Amygdala (tissue), 56 donors: Measurements from ENCODE around the gene ZNF775.

Source experiments
- DNase-seq, 56 donors: peaks; one replicate each; lab custom pipeline; 2025; lab: John Stamatoyannopoulos, UW

Gene ZNF775

DNA sequence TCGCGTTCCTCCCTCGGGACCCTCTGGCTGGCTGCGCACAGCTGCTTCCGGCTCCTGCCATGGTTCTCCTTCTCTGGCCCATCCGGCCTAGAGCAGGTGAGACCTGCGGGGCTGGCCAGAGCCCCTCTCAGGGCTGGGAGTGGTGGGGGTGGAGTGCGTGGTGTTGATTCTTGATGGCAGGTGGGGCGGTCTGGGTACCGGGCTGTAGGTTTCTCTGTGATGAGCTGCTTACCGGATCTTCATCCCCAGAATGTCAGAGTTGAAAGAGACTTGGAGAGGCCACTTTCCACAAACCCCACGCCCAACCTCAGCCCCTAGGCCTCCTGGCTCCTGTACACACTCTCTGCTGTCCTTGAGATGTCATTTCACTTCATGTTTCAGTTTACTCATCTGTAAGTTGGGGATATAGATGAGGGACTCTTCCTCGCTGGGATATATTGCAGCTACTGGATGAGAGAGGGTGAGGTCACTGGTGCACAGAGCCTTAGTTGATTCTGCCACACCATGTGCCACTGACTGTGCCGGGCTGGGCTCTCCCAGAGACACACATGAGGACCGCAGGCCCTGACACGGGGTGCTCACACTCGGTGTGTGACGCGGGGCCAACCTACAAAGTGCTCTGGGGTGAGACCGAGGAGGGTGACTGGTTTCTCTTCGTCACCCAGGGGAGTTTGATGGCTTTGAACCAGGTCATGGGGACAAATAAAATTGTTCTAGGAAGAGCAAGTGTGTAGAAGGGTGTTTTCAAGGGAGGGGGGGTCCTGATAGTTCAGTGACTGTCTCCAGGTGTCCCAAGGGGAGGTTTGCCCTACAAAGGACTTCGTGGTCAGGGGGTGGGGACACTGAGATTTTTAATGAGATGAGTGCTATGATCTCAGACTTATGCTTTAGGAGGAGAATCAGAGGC, 29.5 kb downstream of the ZNF775 start:
- no peak for DNase-seq

DNA sequence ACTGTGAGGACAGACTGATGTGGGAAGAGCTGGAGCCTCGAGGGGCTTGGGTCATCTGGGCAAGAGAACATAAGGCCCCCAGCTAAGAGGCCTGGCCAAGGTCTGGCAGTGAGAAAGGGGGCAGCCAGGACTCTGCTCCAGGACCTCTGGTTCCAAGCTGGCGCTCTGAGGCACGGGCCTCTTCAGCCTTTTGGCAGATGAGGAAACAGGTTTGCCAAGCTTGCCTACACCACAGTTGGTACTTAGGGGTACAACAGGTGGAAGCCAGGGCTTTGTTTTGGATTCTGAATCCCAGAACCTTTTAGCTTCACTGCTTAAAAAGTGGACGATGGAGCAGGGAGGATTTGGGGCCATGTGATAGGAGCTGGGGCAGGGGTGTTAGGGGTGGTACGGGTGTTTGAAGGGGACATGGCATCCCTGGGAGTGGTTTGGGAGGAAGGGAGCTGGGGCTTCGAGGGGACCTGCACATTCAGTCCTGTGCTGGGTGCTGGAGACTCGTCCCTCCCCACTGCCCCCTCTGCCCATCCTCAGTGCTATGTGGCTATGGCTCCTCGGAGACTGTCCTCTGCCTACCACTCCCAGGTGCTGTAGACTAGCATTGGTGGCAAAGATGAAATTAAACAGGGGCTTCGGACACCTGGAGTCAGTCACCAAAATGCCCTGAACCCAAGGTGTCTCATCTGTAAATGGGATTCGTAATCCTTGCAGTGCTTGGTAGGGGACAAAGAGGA, 30.3 kb downstream of the ZNF775 start:
- DNase-seq = no peak

DNA sequence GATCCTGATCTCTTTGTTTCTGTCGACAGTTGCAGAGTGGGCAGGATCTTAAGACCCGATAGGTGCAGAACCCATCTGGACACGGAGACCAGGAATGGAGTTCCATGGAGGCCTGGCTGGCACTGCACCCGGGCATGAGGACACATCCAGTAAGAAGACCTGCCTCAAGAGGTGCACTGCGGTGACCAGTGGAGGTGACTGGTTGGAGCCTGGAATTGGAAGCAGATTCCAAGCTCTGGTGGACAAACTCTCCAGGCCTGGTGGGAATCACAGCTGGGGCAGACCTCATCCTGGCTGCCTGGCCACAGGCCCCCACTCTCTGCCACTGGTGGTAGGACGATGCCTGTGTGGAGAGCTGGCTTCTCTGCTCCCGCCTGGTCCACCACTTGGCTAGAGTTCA, 31.0 kb downstream of the ZNF775 start:
- DNase-seq = no peak

DNA sequence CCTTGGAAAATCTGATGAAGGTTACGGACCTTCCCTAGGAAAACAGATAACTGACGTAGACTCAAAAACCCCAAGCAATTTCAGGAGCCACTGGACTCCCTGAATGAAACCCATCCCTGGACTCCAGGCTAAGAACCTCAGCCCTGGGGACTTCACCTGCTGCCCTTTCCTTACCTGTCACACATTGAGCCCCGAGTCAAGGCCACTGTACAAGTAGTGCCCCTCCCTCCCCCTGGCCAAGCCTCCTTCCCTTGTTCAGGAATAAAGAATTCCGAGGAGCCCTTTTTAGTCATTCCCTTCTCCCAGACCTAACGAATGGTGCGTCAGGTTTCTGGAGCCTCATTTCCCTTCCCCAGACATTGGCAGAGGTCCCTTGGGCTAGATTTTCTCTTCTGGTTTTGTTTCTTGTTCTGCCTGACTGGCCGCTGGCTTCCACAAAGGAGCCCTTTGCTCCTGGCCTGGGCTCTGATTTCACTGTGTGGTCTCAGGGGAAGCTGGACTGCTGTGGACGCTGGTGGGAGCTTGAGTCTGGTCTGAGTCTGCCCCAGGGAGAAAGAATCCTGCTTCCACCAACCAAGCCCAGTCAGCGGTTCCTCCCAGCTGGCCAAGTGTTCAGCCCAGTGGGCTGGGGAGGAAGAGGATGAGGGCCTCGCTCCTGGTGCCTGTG, 31.7 kb downstream of the ZNF775 start:
- DNase-seq = peak in 6 of 56 donors; percentile 12 to 50 (median 42)

GRCh38 chr7:150411606-150412005, 32.5 kb downstream of the ZNF775 start:
- DNase-seq = no peak

GRCh38 chr7:150412016-150412415, 32.9 kb downstream of the ZNF775 start:
- DNase-seq = no peak

GRCh38 chr7:150412518-150413488, 33.7 kb downstream of the ZNF775 start:
- DNase-seq = no peak

- no peak for DNase-seq
Observed at GRCh38 chr7:150413640-150414081, 34.5 kb downstream of the ZNF775 start.

DNA sequence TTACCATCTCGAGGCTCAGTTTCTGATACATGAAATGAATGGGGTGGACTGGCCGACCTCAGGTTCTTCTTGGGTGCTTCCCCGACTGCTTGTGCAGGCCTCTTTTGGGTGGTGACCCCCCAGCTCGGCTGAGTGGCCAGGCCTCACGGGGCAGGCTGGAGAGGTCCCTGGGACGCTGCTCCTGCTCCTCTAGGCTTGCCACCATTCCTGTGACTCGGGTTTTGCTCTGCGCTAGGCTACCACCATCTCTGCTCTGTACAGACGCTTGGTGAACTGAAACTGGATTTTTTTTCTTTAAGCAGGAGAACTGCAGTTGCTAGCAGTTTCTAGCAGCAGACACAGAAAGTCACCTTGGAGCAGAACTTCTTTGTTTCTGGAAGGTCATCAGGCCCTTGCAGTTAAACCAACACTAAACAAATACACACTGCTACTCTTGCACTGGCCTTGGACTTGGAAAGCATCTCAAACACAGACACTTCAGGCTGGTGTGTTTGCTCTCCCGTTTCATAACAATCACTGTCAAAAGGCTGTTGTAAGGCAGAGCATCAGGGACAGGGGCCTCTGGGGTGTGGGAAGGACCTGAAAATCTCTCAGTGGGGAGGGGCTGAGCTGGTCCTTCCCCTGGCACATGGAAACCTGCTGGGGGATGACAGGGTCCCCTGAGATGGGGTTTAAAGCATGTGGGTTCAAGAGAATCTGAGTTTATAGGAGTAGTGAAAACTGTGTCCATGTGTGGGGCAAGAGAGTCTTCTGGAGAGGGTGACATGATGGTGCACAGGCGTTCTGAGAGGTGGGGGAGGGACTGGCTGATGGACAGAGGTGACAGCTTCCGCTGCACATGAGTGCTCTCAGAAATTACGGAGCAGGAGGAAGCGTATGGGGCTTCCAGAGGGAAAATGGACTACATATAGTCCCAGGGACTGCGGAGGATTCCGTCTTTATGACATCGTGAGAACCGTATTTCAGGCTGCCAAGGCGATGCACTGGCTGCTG, 36.3 kb downstream of the ZNF775 start:
- no peak for DNase-seq

DNA sequence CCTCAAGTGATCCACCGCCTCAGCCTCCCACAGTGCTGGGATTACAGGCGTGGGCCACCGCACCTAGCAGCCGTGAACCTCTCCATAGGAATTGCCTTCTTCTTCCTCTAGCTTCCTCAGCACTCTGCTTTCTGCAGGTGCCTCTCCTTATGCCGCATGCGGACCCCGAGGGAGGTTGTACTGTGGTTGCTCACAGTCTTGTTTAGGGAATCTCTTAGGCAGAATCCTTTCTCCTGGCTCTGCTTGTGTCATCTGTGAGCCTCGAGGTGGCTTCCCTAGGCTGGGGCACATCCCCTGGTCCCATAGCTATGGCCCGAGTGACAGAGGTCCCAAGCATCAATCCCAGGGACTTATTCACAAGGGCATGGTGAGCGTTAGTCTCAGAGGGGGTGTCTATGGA, 38.1 kb downstream of the ZNF775 start:
- no peak for DNase-seq

DNA sequence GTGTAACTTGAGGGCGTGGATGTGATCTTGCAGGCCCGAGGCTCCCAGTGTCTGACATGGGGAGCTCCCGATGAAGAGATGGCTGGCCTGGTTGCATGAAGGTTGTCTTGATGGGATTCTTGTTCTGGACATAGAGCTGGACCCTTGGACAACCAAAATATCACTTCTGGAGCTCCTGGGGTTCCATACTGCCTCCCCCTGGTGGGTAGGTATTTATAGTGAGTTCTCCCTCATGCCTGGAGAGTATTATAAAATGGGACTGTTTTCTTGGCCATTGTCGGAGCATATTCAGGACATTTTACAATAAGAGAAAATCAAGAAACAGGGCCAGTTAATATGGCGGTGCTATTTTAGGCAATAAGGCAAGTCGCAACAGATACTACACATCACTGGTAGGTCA, 38.7 kb downstream of the ZNF775 start:
- DNase-seq = no peak

- DNase-seq = no peak
Observed at GRCh38 chr7:150420242-150420641, 41.1 kb downstream of the ZNF775 start.

DNA sequence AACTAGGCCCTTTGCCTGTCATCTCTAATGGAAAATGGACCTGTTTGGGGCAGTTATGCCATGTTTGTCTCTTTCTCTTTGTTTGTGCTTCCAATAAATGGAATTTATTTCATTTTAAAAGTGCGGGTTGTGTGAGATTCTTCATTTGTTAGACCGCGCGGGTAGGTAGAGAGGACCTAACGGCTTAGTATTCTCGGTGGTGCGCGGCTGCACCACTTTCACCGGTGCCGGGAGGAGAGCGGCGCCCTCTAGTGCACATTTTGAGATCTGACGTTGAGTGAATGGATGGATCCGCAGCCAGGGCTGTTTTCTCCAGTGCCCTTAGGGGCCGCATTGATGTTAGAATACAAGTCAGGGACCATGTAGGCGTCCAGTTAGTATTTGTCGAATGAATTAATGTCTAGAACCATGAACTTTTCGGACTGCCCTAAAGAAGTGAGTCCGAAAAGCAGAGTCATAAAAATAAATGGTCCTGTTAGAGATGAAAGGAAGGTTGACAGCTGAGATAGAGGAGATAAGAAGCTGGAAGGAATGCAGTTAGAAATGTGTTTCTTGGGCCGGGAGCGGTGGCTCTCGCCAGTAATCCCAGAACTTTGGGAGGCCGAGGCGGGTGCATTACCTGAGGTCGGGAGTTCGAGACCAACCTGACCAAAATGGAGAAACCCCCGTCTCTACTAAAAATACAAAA, 42.0 kb downstream of the ZNF775 start:
- DNase-seq = peak in 46 of 56 donors; percentile 22 to 87 (median 58)

DNA sequence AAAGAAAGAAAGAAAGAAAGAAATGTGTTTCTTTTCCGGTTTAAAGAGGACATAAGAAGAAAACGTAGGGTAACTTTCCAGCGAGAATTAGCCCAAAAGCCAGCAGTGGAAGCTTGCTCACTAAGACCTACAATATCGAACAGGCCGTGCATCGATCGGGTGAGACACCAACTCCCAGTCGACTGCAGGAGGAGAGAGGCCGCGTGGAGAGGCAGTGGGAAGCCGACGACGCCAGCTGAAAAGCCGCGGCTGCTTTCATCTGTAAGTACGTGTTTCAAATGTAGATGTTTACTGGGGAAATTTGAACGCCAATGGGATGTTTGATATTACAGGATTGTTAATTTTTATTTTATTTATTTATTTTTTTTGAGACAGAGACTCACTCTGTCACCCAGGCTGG, 42.7 kb downstream of the ZNF775 start:
- no peak for DNase-seq

DNA sequence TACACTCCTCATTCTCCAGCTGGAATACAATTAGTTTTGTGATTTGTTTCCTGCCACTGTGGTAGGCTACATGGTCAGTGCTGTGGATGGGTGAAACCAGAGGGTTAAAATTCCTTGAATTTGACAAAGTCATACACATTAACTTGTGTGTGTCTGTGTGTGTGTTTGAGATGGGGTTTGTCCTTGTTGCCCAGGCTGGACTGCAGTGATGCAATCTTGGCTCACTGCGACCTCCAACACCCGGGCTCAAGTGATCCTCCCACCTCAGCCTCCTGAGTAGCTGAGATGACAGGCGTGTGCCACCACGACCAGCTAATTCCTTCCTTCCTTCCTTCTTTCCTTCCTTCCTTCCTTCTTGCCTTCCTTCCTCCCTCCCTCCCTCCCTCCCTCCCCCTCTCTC, 46.5 kb downstream of the ZNF775 start:
- no peak for DNase-seq

GRCh38 chr7:150428671-150429451, 49.7 kb downstream of the ZNF775 start:
- peak in 5 of 56 donors; percentile 11 to 40 (median 25) for DNase-seq

DNA sequence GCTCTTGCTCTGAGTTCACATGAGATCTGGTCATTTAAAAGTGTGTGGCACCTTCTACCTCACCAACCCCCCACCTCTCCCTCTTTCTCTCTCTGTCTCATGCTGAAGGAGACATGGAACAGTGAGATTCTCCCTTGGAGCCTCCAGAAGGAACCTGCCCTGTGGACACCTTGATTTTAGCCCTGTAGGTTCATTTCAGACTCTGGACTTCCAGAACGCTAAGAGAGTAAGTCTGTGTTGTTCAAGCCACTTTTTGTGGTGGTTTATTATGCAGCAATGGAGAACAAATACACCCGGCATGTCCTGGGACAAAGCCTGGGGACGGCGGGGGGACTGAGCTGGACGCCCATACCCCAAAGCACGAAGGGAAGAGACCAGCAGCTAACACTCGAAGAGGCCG, 50.6 kb downstream of the ZNF775 start:
- DNase-seq = no peak
